ENCODE results near the gene MED13. TPM values are rescaled to one million over a fixed set of nuclear protein-coding genes. Genes with fewer than 3 reads are reported as not detected.
A peak's percentile ranks its signal among the peaks of the same experiment; 100 is the strongest.
"Not testable (repeated sequence)": the region's sequence is repeated elsewhere in the genome, so short reads cannot be mapped to it uniquely, and the experiment has no call there.

Gene MED13
- total RNA-seq, 5 donors from 2014 or later (not counting 1 experiment from before 2014, with no cell fraction given), result 60.8 to 82.4 (median 77.6) TPM

DNA sequence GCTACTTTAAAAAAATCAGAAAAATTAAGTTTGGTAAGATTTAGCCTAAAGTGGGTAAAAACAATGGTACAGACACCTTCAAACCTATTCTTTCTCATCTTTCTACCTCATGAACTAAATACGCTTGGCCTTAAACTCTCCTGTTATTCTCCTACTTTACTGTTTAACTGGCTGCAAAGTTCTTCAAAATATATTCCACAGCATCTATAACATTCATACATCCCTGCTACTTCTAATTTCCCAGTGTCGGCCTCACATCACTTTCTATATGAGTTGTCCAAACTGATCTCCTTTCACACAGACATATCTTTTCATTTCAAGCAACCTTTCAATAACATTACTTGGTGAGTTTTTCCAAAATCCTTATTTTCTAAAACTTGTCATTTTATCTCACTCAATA, 64.0 kb downstream of the MED13 start:
- H3K4me1 Mint-ChIP-seq, result peaks cover 53 to 59% (median 57%) of the 10 kb centered on the region in 3 donors

GRCh38 chr17:62000186-62000585, 64.9 kb downstream of the MED13 start:
- ChIA-PET CTCF (no interaction called here), POLR2A (interaction anchor here in 1 of 2 donors (0.6 kb wide), 2 partner anchors 24 to 35 kb away, joined by 3 to 4 read pairs; no protein-coding TSS in a partner anchor)
- no peak overlapping the region for H3K4me3 ChIP-seq (ENCODE audit: control insufficient read depth in 1 of 2, extremely low read depth in 1 of 2, low read length in 1 of 2)
- H3K27me3 ChIP-seq (replicated peaks in 1 of 2; ENCODE audit: control insufficient read depth in 2 of 2, extremely low read depth in 1 of 2, insufficient read depth in 2 of 2, low read length in 1 of 2), result no peaks in the 10 kb centered on the region
- Mint-ChIP-seq H3K36me3 (peaks cover 24% of the 10 kb centered on the region), H3K27ac (no peak overlapping the region), H3K27me3 (no peaks in the 10 kb centered on the region), H3K9me3 (no peaks in the 10 kb centered on the region), H3K4me3 (no peak overlapping the region), H3K4me1 (peaks cover 52 to 53% (median 52%) of the 10 kb centered on the region in 3 donors)
- H3K27ac ChIP-seq (ENCODE audit: low read length), result no peak overlapping the region
- H3K9me3 ChIP-seq, result no peaks in the 10 kb centered on the region
- no peak for ATAC-seq (replicated peaks in 1 of 4)
- peaks cover 0 to 16% of the 10 kb centered on the region in 2 donors for H3K36me3 ChIP-seq (ENCODE audit: control insufficient read depth in 2 of 2, extremely low read depth in 1 of 2, insufficient read depth in 1 of 2, low read length in 1 of 2)
- no peaks in the 10 kb centered on the region for H3K4me1 ChIP-seq (ENCODE audit: control insufficient read depth in 1 of 2, extremely low read depth in 1 of 2, insufficient read depth in 2 of 2, low read length in 2 of 2)
- WGBS (ENCODE audit: insufficient coverage), result 100% methylated on average over 2 of the region's 3 CpGs
- DNase-seq, result no peak

More for the DNA sequence above, 64.0 kb downstream of the MED13 start:
- Histone ChIP-seq H3K27ac (ENCODE audit: low read length) (no peak overlapping the region), H3K4me3 (ENCODE audit: control insufficient read depth in 1 of 2, extremely low read depth in 1 of 2, low read length in 1 of 2) (no peak overlapping the region), H3K4me1 (ENCODE audit: control insufficient read depth in 1 of 2, extremely low read depth in 1 of 2, insufficient read depth in 2 of 2, low read length in 2 of 2) (no peaks in the 10 kb centered on the region), H3K27me3 (replicated peaks in 1 of 2; ENCODE audit: control insufficient read depth in 2 of 2, extremely low read depth in 1 of 2, insufficient read depth in 2 of 2, low read length in 1 of 2) (no peaks in the 10 kb centered on the region), H3K36me3 (ENCODE audit: control insufficient read depth in 2 of 2, extremely low read depth in 1 of 2, insufficient read depth in 1 of 2, low read length in 1 of 2) (peaks cover 0 to 18% of the 10 kb centered on the region in 2 donors), H3K9me3 (no peaks in the 10 kb centered on the region)
- POLR2A ChIA-PET, result no interaction called here
- WGBS (ENCODE audit: insufficient coverage), result 80% methylated on average over 2 of the region's 2 CpGs
- Mint-ChIP-seq H3K27ac (no peak overlapping the region), H3K27me3 (no peaks in the 10 kb centered on the region), H3K4me3 (no peak overlapping the region), H3K36me3 (peaks cover 30% of the 10 kb centered on the region), H3K9me3 (no peaks in the 10 kb centered on the region)
- CTCF ChIA-PET, result no interaction called here
- DNase-seq (no peak), ATAC-seq (replicated peaks in 1 of 4) (no peak)

DNA sequence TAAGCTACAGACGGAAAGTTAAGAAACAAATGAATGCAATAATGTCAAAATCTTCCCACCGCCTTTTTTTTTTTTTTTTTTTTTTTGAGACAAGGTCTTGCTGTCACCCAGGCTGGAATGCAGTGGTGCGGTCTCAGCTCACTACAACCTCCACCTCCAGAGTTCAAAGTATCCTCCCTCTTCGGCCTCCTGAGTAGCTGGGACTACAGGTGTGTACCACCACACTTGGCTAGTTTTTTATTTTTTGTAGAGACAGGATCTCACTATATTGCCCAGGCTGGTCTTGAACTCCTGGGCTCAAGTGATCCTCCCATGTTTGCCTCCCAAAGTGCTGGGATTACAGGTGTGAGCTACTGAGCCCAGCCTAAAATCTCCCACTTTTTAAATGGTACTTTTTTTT, 66.5 kb downstream of the MED13 start:
- H3K9me3 Mint-ChIP-seq; H3K4me1 ChIP-seq (ENCODE audit: control insufficient read depth in 1 of 2, extremely low read depth in 1 of 2, insufficient read depth in 2 of 2, low read length in 2 of 2); H3K27ac ChIP-seq (ENCODE audit: low read length); DNase-seq; H3K9me3 ChIP-seq; H3K4me3 Mint-ChIP-seq; H3K27me3 Mint-ChIP-seq; H3K4me3 ChIP-seq (ENCODE audit: control insufficient read depth in 1 of 2, extremely low read depth in 1 of 2, low read length in 1 of 2); H3K27me3 ChIP-seq (replicated peaks in 1 of 2; ENCODE audit: control insufficient read depth in 2 of 2, extremely low read depth in 1 of 2, insufficient read depth in 2 of 2, low read length in 1 of 2); ATAC-seq (replicated peaks in 1 of 4): not testable (repeated sequence)
- ChIA-PET POLR2A (interaction anchor here in 1 of 2 donors (0.6 to 0.8 kb wide), 2 partner anchors 67 to 99 kb away, joined by 4 to 8 read pairs; no protein-coding TSS in a partner anchor), CTCF (interaction anchor here in 1 of 2 donors (0.6 kb wide), 1 partner anchor 51 kb away, joined by 12 read pairs; no protein-coding TSS in a partner anchor)
- WGBS (ENCODE audit: insufficient coverage), result no CpG with 5 or more reads among the region's 4 CpGs
- Mint-ChIP-seq H3K27ac (peak overlapping the region; percentile 1 to 12), H3K4me1 (peaks cover 39 to 43% (median 42%) of the 10 kb centered on the region in 3 donors), H3K36me3 (peaks cover 21% of the 10 kb centered on the region)
- H3K36me3 ChIP-seq (ENCODE audit: control insufficient read depth in 2 of 2, extremely low read depth in 1 of 2, insufficient read depth in 1 of 2, low read length in 1 of 2), result peaks cover 0 to 17% of the 10 kb centered on the region in 2 donors

DNA sequence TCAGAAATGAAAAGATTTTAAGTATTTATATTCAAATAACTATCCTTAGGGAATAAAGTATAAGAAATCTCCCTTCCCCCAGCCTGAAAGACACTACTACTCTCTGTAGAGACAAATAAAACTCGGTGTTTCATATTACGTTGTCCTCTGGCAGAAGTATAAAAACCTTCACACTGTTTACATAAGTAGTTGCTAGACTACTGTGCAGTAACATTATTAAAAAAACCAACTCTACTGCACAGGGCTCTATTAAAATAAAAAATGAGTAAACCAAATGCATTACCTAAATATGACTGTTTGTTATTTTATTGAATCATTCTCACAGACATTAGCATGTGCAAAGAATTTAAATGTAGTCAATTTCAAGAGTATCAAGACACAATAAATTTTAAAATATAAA, 67.4 kb downstream of the MED13 start:
- H3K36me3 Mint-ChIP-seq, result peaks cover 24% of the 10 kb centered on the region
- Histone ChIP-seq H3K27me3 (replicated peaks in 1 of 2; ENCODE audit: control insufficient read depth in 2 of 2, extremely low read depth in 1 of 2, insufficient read depth in 2 of 2, low read length in 1 of 2) (no peaks in the 10 kb centered on the region), H3K27ac (ENCODE audit: low read length) (no peak overlapping the region), H3K9me3 (no peaks in the 10 kb centered on the region), H3K36me3 (ENCODE audit: control insufficient read depth in 2 of 2, extremely low read depth in 1 of 2, insufficient read depth in 1 of 2, low read length in 1 of 2) (peaks cover 0 to 15% of the 10 kb centered on the region in 2 donors), H3K4me1 (ENCODE audit: control insufficient read depth in 1 of 2, extremely low read depth in 1 of 2, insufficient read depth in 2 of 2, low read length in 2 of 2) (no peaks in the 10 kb centered on the region), H3K4me3 (ENCODE audit: control insufficient read depth in 1 of 2, extremely low read depth in 1 of 2, low read length in 1 of 2) (no peak overlapping the region)
- no peak overlapping the region for H3K4me3 Mint-ChIP-seq
- DNase-seq (no peak), ATAC-seq (replicated peaks in 1 of 4) (no peak)
- H3K27me3 Mint-ChIP-seq, result no peaks in the 10 kb centered on the region
- no peak overlapping the region for H3K27ac Mint-ChIP-seq
- ChIA-PET POLR2A (interaction anchor here in 1 of 2 donors (0.6 to 0.8 kb wide), 2 partner anchors 68 to 98 kb away, joined by 4 to 8 read pairs; no protein-coding TSS in a partner anchor), CTCF (no interaction called here)
- no CpG with 5 or more reads among the region's 2 CpGs for WGBS (ENCODE audit: insufficient coverage)
- no peaks in the 10 kb centered on the region for H3K9me3 Mint-ChIP-seq
- peaks cover 37 to 38% (median 38%) of the 10 kb centered on the region in 3 donors for H3K4me1 Mint-ChIP-seq

DNA sequence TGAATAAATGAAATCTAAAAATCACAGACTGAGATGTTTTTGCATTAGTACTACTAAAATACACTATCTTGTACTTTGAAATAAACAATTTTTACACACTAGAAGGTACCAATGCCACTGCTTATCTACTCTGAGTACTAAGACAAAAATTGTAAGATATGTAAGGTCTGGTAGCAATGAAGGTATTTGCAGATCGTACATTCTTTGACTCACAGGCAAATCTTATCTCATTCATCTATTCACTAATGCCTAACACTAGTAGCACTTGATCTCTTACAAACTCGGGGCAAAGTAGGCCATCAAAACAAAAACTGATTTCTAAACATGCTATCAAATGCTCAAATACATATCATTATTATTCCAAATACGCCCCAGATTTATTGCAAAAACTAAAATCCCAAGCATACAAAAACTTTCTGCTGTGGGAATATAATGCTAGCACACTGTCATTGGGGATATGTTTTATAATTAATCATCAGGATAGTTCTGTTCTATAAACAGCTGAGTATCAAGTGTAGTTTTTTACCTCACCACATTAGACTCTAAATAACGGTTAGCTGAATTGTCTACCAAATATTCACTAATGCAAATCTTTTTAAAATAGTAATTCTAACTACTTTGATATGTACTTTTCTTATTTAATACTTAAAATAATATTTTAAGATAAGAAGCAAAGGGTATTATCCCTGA, 68.0 kb downstream of the MED13 start:
- H3K4me1 ChIP-seq (ENCODE audit: control insufficient read depth in 1 of 2, extremely low read depth in 1 of 2, insufficient read depth in 2 of 2, low read length in 2 of 2), result no peaks in the 10 kb centered on the region
- H3K27me3 Mint-ChIP-seq, result no peaks in the 10 kb centered on the region
- POLR2A ChIA-PET, result no interaction called here
- WGBS (ENCODE audit: insufficient coverage), result no CpG with 5 or more reads among the region's 4 CpGs
- H3K4me1 Mint-ChIP-seq, result peaks cover 34 to 37% (median 36%) of the 10 kb centered on the region in 3 donors
- no peak overlapping the region for H3K4me3 ChIP-seq (ENCODE audit: control insufficient read depth in 1 of 2, extremely low read depth in 1 of 2, low read length in 1 of 2)
- no peak for DNase-seq
- no peak for ATAC-seq (replicated peaks in 1 of 4)
- H3K9me3 Mint-ChIP-seq, result no peaks in the 10 kb centered on the region
- no peak overlapping the region for H3K27ac ChIP-seq (ENCODE audit: low read length)
- no peaks in the 10 kb centered on the region for H3K27me3 ChIP-seq (replicated peaks in 1 of 2; ENCODE audit: control insufficient read depth in 2 of 2, extremely low read depth in 1 of 2, insufficient read depth in 2 of 2, low read length in 1 of 2)
- H3K36me3 ChIP-seq (ENCODE audit: control insufficient read depth in 2 of 2, extremely low read depth in 1 of 2, insufficient read depth in 1 of 2, low read length in 1 of 2), result peaks cover 0 to 21% of the 10 kb centered on the region in 2 donors
- CTCF ChIA-PET, result no interaction called here
- peaks cover 28% of the 10 kb centered on the region for H3K36me3 Mint-ChIP-seq
- no peak overlapping the region for H3K27ac Mint-ChIP-seq
- no peak overlapping the region for H3K4me3 Mint-ChIP-seq
- no peaks in the 10 kb centered on the region for H3K9me3 ChIP-seq

GRCh38 chr17:61989509-61989908, 75.6 kb downstream of the MED13 start:
- Histone ChIP-seq H3K9me3 (no peaks in the 10 kb centered on the region), H3K36me3 (ENCODE audit: control insufficient read depth in 2 of 2, extremely low read depth in 1 of 2, insufficient read depth in 1 of 2, low read length in 1 of 2) (peaks cover 0 to 49% of the 10 kb centered on the region in 2 donors), H3K4me1 (ENCODE audit: control insufficient read depth in 1 of 2, extremely low read depth in 1 of 2, insufficient read depth in 2 of 2, low read length in 2 of 2) (no peaks in the 10 kb centered on the region), H3K4me3 (ENCODE audit: control insufficient read depth in 1 of 2, extremely low read depth in 1 of 2, low read length in 1 of 2) (no peak overlapping the region), H3K27me3 (replicated peaks in 1 of 2; ENCODE audit: control insufficient read depth in 2 of 2, extremely low read depth in 1 of 2, insufficient read depth in 2 of 2, low read length in 1 of 2) (no peaks in the 10 kb centered on the region), H3K27ac (ENCODE audit: low read length) (no peak overlapping the region)
- WGBS (ENCODE audit: insufficient coverage), result 100% methylated on average over 3 of the region's 3 CpGs
- Mint-ChIP-seq H3K27ac (no peak overlapping the region), H3K4me3 (no peak overlapping the region), H3K27me3 (no peaks in the 10 kb centered on the region), H3K36me3 (peaks cover 29% of the 10 kb centered on the region), H3K9me3 (no peaks in the 10 kb centered on the region), H3K4me1 (peaks cover 0 to 4% (median 2%) of the 10 kb centered on the region in 3 donors)
- ChIA-PET POLR2A (no interaction called here), CTCF (no interaction called here)
- DNase-seq (no peak), ATAC-seq (replicated peaks in 1 of 4) (no peak)

Measured in T-cell (primary cell).